ENCODE measurements around the gene SUCNR1. TPM values are rescaled to one million over a fixed set of nuclear protein-coding genes. Genes with fewer than 3 reads are reported as not detected.

SUCNR1 gene
- total RNA-seq: not detected in 2 replicates
- 0.23 TPM for total RNA-seq (2013)
- not detected in 2 replicates for polyA plus RNA-seq
- polyA minus RNA-seq: 0.07 TPM in 1 of 2 replicates, not detected in the other

GRCh38 chr3:151873398-151873797, at the start of gene SUCNR1:
Gene SUCNR1, plus strand, starts transcription at chr3:151873643. Its CDS starts 6,250 bp downstream, at chr3:151879893.
- Histone ChIP-seq H3K79me2 (ENCODE audit: control insufficient read depth, insufficient read depth, low read length) (no peaks in the 10 kb centered on the region), H3K4me1 (ENCODE audit: control insufficient read depth in 2 of 2, insufficient read depth in 2 of 2, low read length in 2 of 2) (peaks cover 15 to 19% of the 10 kb centered on the region in 2 donors), H3K4me3 (ENCODE audit: control extremely low read depth in 1 of 5, extremely low read depth in 1 of 5, insufficient read depth in 1 of 5, low read depth in 2 of 5, low read length in 4 of 5) (no peak within 1 kb of the TSS), H3K27ac (ENCODE audit: low read length in 2 of 2) (no peak within 1 kb of the TSS), H3K9ac (ENCODE audit: low read length) (no peak within 1 kb of the TSS), H3K27me3 (replicated peaks in 1 of 4; ENCODE audit: control extremely low read depth in 1 of 4, control insufficient read depth in 3 of 4, insufficient read depth in 4 of 4, low read length in 3 of 4) (no peaks in the 10 kb centered on the region), H3K36me3 (replicated peaks in 1 of 2; ENCODE audit: control extremely low read depth in 1 of 2, control insufficient read depth in 1 of 2, extremely low read depth in 1 of 2, insufficient read depth in 2 of 2, low read length in 1 of 2) (no peaks in the 10 kb centered on the region), H4K20me1 (ENCODE audit: control insufficient read depth, insufficient read depth, low read length, poor library complexity, severe bottlenecking) (no peaks in the 10 kb centered on the region), H3K9me3 (ENCODE audit: control extremely low read depth in 1 of 3, control insufficient read depth in 2 of 3, insufficient read depth in 1 of 3, low read length in 2 of 3) (no peaks in the 10 kb centered on the region), H3K4me2 (replicated peaks; ENCODE audit: low read depth, low read length, poor library complexity, severe bottlenecking) (no peak within 1 kb of the TSS), H2AFZ (ENCODE audit: insufficient read depth, low read depth, low read length, poor library complexity, severe bottlenecking) (no peak within 1 kb of the TSS)
- ATAC-seq (ENCODE audit: low read depth): no peak
- peaks cover 18% of the 10 kb centered on the region for H3K4me1 Mint-ChIP-seq
- H3K9me3 Mint-ChIP-seq (ENCODE audit: insufficient read depth): no peaks in the 10 kb centered on the region
- TF ChIP-seq CTCF (IDR thresholded peaks at IDR 0.05) (no peak), EZH2 (IDR thresholded peaks at IDR 0.05; ENCODE audit: borderline replicate concordance, insufficient read depth, low read depth, low read length, poor library complexity, severe bottlenecking) (no peak)
- POLR2A ChIA-PET: no interaction called here
- no peak within 1 kb of the TSS for H3K4me3 Mint-ChIP-seq
- intact Hi-C loops (cut with micrococcal nuclease): no loop called here
- DNase-seq: no peak
- H3K27me3 Mint-ChIP-seq: no peaks in the 10 kb centered on the region
- CTCF ChIA-PET: no interaction called here
- H3K27ac Mint-ChIP-seq: no peak within 1 kb of the TSS

DNA sequence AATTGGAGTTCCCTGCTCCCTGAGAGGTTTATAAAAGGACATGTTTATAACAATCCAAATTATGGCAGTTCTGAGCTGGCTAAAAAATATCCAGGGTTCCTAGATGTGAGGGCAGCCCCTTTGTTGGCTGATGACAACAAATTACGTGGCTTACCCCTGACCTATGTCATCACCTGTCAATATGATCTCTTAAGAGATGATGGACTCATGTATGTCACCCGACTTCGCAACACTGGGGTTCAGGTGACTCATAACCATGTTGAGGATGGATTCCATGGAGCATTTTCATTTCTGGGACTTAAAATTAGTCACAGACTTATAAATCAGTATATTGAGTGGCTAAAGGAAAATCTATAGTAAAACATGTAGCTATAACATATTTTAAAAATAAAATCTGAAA, 45.6 kb upstream of the SUCNR1 start:
- Mint-ChIP-seq H3K9me3 (ENCODE audit: insufficient read depth) (peaks cover 4% of the 10 kb centered on the region), H3K4me3 (no peak overlapping the region), H3K4me1 (no peaks in the 10 kb centered on the region), H3K27ac (no peak overlapping the region), H3K27me3 (peaks cover 11% of the 10 kb centered on the region)
- DNase-seq: no peak
- no peak overlapping the region for H3K4me2 ChIP-seq (replicated peaks; ENCODE audit: low read depth, low read length, poor library complexity, severe bottlenecking)
- H3K9me3 ChIP-seq (ENCODE audit: control extremely low read depth in 1 of 3, control insufficient read depth in 2 of 3, insufficient read depth in 1 of 3, low read length in 2 of 3): no peaks in the 10 kb centered on the region
- ChIA-PET POLR2A (no interaction called here), CTCF (interaction anchor here (1.8 kb wide), 1 partner anchor 10 kb away, joined by 5 read pairs; no protein-coding TSS in a partner anchor)
- intact Hi-C loops (cut with micrococcal nuclease): no loop called here
- no peaks in the 10 kb centered on the region for H3K36me3 ChIP-seq (replicated peaks in 1 of 2; ENCODE audit: control extremely low read depth in 1 of 2, control insufficient read depth in 1 of 2, extremely low read depth in 1 of 2, insufficient read depth in 2 of 2, low read length in 1 of 2)
- no peak for ATAC-seq (ENCODE audit: low read depth)
- H3K4me3 ChIP-seq (ENCODE audit: control extremely low read depth in 1 of 5, extremely low read depth in 1 of 5, insufficient read depth in 1 of 5, low read depth in 2 of 5, low read length in 4 of 5): no peak overlapping the region
- H3K4me1 ChIP-seq (ENCODE audit: control insufficient read depth in 2 of 2, insufficient read depth in 2 of 2, low read length in 2 of 2): no peaks in the 10 kb centered on the region
- H3K27me3 ChIP-seq (replicated peaks in 1 of 4; ENCODE audit: control extremely low read depth in 1 of 4, control insufficient read depth in 3 of 4, insufficient read depth in 4 of 4, low read length in 3 of 4): no peaks in the 10 kb centered on the region
- no peak overlapping the region for H2AFZ ChIP-seq (ENCODE audit: insufficient read depth, low read depth, low read length, poor library complexity, severe bottlenecking)
- H3K9ac ChIP-seq (ENCODE audit: low read length): no peak overlapping the region
- TF ChIP-seq CTCF (IDR thresholded peaks at IDR 0.05) (no peak), EZH2 (IDR thresholded peaks at IDR 0.05; ENCODE audit: borderline replicate concordance, insufficient read depth, low read depth, low read length, poor library complexity, severe bottlenecking) (no peak)
- no peak overlapping the region for H3K27ac ChIP-seq (ENCODE audit: low read length in 2 of 2)
- H3K79me2 ChIP-seq (ENCODE audit: control insufficient read depth, insufficient read depth, low read length): no peaks in the 10 kb centered on the region
- 83% methylated on average over 1 of the region's 3 CpGs for WGBS (ENCODE audit: insufficient coverage)
- no peaks in the 10 kb centered on the region for H4K20me1 ChIP-seq (ENCODE audit: control insufficient read depth, insufficient read depth, low read length, poor library complexity, severe bottlenecking)
